Measurements from ENCODE around the gene KIF25.

DNA sequence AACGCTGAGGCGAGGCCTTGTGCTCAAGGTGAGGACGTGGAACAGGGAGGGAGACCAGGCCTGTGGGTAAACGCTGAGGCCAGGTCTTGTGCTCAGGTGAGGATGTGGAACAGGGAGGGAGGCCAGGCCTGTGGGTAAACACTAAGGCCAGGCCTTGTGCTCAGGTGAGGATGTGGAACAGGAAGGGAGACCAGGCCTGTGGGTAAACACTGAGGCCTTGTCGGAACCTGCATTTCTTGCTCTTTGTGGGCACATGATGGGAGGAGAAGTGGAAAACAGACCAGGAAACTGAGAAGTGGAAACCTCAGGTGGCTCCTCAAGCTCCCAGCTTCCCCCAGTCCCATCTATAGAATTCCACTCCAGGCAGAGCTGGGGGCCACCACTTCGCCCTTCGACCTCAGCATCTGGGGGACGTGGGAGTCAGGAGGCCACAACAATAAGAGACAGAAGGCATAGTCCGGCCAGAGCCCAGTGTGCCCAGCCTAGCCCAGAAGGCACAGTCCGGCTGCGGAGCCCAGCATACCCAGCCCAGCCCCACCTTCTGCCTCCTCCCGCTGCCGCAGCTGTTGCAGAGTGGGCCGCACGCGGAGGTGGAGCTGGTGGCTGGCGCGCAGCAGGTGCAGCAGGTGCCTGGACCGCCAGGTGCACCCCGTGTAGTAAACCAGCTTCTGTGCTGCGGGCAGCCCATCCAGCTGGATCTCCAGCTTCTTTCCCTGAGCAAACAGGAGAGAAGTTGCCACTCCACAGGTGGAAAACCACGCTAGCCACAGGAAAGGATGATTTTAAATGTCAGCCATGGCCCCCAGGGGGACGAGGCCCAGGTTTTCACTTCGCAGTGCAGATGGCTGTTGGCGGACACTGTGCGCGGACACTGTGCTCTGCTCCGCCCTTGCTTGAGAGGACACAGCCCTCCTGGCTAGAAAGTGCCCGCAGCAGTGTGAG, 64.1 kb downstream of the KIF25 start:
- TF ChIP-seq, protein P1, sequence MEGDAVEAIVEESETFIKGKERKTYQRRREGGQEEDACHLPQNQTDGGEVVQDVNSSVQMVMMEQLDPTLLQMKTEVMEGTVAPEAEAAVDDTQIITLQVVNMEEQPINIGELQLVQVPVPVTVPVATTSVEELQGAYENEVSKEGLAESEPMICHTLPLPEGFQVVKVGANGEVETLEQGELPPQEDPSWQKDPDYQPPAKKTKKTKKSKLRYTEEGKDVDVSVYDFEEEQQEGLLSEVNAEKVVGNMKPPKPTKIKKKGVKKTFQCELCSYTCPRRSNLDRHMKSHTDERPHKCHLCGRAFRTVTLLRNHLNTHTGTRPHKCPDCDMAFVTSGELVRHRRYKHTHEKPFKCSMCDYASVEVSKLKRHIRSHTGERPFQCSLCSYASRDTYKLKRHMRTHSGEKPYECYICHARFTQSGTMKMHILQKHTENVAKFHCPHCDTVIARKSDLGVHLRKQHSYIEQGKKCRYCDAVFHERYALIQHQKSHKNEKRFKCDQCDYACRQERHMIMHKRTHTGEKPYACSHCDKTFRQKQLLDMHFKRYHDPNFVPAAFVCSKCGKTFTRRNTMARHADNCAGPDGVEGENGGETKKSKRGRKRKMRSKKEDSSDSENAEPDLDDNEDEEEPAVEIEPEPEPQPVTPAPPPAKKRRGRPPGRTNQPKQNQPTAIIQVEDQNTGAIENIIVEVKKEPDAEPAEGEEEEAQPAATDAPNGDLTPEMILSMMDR (IDR thresholded peaks at IDR 0.05): no peak
- TF ChIP-seq POLR2AphosphoS5 (IDR thresholded peaks at IDR 0.05) (no peak), EP300 (IDR thresholded peaks at IDR 0.05) (no peak), POLR2A (IDR thresholded peaks at IDR 0.05; ENCODE audit: low read depth) (no peak)
